Left colon (tissue), 2 donors: ENCODE results near the gene MAML2. TPM values are rescaled to one million over a fixed set of nuclear protein-coding genes. Genes with fewer than 3 reads are reported as not detected.

Source experiments
- ATAC-seq: fragments of 200-7000 bp; cut with Tn5 transposase; one replicate; pipeline ENCODE4 v1.9.1; 2020; ENCODE audit warnings: mild to moderate bottlenecking, moderate library complexity
- DNase-seq, 2 donors: peaks; one replicate each; pipeline ENCODE4 v3.0.0-alpha.2; 2020
- intact Hi-C, 2 donors: fragments of 100-400 bp; cut with DNase I in 1 of 2; cut with micrococcal nuclease in 1 of 2; formaldehyde crosslinking; loops; one replicate each; pipeline versions ENCODE4 v1.11.2 to v1.14.0; 2022; cut with DNase I, micrococcal nuclease
- total RNA-seq, 2 donors: library from RNA; stranded (reverse); fragmentation: NEBNext Ultra II Directional; extraction: Animal tissue kit (Norgen Biotek cat#: 25700); gene quantifications; one replicate each; pipeline ENCODE4 v1.2.1, GENCODE V29; 2021
- donor health status: DM: no; HTN: no; CAD: no.
- donor health status: DM: yes; HTN: yes; CAD: no.

The MAML2 gene
- total RNA-seq, 2 donors from 2014 or later: 14.8 to 16.3 TPM

DNA sequence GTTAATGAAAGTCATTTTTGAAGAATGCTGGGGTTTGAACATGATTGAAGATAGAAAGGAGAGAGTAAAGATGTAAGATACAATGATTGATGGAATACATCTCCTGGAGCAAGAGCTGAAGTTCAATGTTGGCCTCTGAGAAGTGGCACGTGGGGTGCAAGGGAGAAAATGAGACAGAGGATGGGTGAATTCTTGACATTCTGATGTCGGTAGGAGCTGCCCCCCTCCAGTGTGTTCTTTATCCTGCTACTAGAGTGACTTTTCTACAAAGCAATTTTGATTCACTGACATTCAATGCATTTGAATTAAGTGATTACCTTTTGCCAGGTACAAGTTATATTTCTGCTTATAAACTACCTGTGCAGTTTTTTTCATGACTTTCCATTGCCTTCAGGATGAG, 260.1 kb downstream of the MAML2 start:
- intact Hi-C loops: no loop called here
- DNase-seq (no peak), ATAC-seq (no peak)

DNA sequence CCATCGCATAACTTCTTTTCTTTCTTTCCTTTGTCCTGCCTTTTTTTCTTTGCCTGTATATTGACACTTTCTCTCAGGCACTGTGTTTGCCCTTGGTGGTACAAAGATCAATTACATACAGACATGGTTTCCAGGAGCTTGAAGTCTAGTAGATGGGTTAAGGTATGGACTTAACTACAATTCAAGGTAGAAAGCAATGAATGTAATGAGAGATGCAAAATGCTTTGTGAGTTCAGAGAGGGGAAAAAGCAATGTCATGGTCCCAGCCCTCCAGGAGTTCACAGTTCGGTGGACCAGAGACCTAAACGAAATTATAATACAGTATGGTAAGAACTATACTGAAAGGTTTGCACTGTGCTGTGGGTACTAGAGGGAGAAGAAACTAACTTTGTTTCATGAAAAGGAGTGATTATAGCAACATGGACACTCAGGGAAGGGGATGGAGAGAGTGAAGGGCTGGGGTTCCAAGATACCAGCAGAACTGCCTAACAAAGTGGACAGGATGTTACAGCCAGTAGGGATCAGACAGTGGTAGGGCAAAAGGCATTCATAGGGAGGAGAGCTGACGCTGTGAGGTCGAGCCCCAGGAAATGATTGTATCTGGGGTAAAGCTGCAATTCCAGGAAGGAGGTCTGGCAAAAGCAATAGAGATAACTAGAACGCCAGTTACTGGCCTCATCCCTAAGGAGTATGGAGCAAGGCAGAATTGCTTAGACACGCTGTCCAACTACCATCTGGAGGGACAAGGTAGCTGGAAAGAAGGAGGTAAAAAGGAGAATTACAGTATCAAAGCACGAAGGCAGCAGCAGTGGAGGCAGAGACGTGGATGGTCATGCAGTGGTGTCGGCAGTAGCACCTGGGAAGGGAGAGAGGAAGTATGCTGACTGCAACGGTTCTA, 260.7 kb downstream of the MAML2 start:
- intact Hi-C loops: no loop called here
- no peak for DNase-seq

DNA sequence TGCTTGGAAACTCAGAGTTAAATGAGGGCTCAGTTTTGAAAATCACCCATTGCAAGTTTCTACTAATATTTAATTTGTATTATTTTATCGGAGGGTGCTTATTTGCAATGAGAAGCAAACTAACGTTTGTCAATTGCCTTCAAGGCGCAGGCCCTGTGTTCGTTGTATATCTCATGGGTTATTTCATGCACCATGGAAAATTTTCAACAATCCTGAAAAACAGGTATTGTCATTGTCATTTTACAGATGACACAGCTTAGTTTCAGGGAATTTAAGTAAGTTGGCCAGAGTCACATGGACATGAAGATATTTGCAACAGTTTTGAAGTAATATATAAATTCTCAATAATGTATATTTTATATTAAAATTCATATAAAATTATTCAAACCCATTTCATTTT, 261.4 kb downstream of the MAML2 start:
- ATAC-seq (no peak), DNase-seq (no peak)
- intact Hi-C loops: no loop called here

More for the DNA sequence above, 260.7 kb downstream of the MAML2 start:
- no peak for ATAC-seq

DNA sequence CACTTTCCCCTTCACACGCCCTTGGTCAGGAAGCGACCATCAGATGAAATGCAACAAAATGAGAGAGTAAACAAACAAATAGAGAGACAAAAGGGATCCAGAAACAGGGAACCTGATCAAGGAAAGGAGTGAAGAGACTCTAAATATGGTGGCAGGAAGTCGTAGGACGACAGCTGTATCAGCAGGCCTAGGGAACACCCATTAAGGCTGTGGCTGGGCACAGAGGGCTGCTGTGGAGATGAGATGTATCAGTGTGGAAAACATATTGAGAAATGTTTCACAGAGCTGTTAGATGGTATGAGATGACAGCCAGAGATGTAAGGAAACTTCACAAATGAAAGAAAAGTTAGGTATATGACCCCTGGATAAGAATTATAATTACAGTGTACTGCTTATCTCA, 263.3 kb downstream of the MAML2 start:
- ATAC-seq: no peak
- DNase-seq: no peak
- intact Hi-C loops: no loop called here

DNA sequence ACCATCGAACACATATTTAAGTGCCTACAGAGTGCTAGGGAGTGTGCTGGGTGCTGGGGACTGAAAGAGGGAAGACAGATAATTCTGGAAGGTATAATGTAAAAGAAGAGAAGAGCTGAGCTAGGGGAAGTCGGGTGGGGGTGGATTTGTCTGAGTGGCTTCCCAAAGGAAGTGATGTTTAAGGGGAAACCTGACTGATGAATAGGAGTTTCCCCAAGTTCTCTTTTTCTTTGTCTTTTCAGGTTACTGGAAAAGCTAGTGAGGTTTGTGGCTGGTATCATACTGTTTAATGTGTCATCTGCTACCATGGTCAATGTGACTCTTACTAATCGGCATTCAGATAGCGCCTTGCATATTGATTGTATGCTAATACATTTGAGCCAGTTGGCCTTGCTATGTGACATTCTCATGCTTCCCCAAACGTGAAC, 267.4 kb downstream of the MAML2 start:
- ATAC-seq: no peak
- DNase-seq: no peak

DNA sequence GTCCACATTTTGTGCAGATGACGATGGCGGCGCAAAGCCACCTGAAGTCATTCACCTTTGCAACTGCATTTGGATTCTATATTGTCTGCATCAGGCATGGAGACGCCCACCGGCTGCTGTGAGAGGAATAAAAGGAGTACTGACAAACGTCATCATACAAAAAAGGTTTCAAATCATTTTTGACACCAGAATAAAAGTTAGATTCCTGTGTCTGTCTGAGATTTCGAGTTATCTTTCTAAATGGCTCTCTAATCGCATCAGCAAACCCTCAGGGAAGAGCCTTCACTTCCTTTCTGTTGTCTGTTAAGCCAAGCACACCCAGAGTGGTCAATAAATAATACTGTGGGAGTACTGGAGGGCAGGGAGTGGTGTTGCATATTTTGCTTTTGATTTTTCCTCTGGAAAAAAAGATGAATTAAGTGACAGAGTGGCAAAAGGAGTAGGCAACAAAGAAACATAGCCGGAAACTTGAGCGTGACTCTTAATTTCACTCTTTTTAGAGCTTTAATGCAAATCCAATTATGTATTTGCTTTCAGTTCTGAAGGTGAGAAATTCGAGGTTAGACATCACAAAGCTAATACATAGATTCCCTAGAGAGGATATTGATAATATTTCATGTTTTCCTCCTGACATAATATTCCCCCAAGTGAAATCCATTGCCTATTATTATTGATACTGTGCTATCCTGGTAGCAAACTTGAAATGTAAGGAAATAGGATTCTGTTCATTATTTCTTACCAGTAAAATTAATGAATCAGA, 268.3 kb downstream of the MAML2 start:
- ATAC-seq (no peak), DNase-seq (no peak)
- intact Hi-C loops: no loop called here

More for the DNA sequence above, 267.4 kb downstream of the MAML2 start:
- intact Hi-C loops: no loop called here

DNA sequence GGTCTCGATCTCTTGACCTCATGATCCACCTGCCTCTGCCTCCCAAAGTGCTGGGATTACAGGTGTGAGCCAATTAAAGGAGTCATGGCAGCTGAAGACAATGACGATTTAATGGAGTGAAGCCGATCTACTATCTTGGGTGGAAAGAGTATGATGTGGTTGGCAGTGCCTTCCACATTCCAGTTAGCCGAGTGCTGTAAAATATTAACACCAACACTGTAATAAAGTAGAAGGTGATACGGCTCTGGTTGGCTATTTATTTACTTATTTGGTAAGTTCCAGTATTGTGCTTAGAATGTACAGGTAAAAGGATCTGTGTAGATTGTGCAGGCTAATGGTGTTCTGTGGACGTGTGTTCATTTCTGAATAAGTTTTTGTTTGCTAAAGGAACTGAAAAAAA, 269.5 kb downstream of the MAML2 start:
- DNase-seq (no peak), ATAC-seq (peak; percentile 96)
- intact Hi-C loops: no loop called here

DNA sequence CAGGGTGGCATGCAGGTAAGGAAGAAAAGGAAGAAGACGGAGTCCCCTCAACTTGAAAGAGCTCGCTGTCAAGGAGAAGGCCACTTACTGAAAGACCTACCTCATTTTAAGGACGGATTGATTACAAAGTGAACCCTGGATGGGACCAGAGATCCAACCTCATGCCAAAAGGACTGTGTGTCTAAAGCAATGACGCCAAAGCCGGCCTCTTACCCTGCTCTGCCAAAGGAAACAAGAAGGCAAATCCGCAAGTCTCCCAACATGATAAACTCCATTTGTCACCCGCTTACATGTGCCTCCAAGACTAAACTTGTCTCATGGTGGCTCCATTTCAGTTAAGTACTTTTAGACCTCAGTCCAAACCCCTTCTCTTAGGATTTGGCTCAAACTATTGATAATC, 270.4 kb downstream of the MAML2 start:
- ATAC-seq (no peak), DNase-seq (no peak)
- intact Hi-C loops: no loop called here

DNA sequence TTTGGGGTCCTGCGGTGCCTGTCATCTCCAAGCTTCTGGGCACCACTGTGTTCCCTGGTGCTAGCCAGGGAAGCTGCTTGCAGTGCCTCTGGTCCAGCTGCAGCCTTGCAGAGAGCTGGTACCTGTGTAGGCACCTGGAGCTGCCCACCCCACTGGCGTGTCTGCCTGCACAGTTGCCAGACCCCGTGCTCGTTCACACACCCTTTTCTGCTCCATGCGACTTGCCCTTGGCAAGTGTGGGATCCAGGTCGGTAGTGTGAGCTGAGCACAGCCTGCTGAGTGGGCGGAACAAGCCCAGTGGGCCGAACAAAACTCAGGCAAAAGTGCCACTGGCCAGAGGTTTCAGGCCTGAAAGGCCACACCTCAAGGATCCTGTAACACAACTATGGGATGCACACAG, 272.5 kb downstream of the MAML2 start:
- intact Hi-C loops: no loop called here
- no peak for ATAC-seq
- no peak for DNase-seq

DNA sequence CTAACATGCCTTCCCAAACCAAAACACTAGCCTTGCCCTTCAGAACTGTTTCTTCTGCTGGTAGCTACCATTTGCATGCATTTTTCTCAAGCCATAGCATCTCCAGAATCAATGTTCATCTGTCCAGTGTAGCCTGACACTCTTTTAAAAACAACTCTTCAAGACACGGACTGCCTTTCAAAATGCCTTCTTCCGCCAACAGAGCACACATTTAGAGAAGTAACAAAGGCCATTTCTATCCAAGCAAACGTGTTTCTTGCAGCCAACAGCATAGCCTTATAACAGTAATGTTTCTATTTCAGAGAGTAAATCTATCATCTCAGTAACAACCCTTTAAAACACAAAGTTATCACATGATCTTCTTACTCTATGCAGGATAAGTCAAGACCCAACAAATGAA, 275.8 kb downstream of the MAML2 start:
- DNase-seq (no peak), ATAC-seq (no peak)
- intact Hi-C loops: no loop called here

DNA sequence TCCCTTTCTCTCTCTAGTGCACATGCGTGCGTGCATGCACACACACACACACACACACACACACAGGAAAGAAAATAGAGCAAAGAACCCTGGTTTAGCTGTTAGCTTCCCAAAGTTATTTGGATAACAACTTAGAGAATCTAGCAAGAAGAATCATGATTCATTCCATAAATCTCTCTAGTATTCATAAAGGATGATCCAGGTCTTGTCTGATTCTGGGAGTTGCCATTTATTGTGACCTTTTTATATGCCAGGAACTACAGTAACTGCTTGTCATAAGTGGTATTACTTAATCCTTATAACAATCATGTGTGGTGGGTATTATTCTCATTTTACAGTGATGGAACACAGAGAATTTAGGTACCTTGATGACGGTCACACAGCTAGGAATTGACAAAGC, 277.6 kb downstream of the MAML2 start:
- intact Hi-C loops: no loop called here
- no peak for DNase-seq
- no peak for ATAC-seq

DNA sequence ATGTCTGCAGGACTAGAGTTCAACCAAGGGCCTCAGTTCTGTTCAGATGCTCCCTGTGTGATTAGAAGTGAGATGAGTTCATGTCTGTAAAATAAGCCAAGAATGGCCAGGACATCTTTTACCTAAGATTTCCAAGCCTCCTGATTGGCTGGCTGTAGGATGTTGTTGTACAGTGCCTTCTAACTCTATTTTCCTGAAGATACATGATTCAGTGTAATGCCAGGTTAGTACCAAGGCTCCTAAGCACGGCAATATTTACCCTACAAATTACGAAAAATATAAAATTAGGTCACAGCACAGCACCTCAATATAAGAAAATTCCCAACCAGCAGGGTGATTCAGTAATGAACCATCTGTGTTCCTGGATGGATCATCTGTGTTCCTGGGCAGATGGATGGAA, 279.1 kb downstream of the MAML2 start:
- intact Hi-C loops: no loop called here
- DNase-seq: no peak
- ATAC-seq: no peak

DNA sequence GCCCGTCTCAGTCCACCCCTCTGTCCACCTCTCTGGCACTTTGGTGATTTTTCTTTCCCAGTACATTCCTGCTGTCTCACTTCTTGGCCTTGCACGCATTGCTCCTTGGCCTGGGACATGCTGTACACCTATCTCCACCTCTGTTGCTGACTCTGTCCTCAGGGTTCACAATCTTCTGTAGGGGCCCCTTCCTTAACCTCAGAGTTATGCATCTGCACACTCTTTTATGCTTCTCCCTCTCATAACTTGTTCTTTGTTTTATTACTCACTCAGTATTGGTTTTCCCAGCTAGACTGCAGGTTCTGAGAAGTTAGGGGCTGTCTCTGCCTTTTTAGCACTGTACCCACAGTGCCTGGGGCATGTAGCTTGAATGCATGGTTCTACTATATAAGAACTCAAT, 279.9 kb downstream of the MAML2 start:
- no peak for DNase-seq
- ATAC-seq: no peak
- intact Hi-C loops: no loop called here

DNA sequence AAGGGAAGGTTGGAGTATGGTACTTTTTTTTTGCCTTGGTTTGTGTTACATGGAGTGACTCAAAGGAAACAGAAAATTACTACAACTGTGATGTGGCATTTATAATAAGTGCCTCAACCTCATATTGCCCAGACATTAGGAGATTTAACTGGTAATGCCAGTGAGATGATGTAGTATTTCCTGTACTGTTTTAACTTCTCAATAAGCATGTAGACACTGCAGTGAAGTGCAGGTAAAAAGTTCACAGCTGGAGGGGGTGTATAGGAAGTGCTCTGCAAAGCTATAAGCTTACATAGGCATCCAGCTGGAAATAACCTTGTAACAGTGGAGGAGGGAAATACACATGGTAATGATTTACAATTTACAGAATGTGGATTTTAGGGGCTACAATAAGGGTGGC, 280.9 kb downstream of the MAML2 start:
- ATAC-seq (peak; percentile 44), DNase-seq (no peak)
- intact Hi-C loops: no loop called here

DNA sequence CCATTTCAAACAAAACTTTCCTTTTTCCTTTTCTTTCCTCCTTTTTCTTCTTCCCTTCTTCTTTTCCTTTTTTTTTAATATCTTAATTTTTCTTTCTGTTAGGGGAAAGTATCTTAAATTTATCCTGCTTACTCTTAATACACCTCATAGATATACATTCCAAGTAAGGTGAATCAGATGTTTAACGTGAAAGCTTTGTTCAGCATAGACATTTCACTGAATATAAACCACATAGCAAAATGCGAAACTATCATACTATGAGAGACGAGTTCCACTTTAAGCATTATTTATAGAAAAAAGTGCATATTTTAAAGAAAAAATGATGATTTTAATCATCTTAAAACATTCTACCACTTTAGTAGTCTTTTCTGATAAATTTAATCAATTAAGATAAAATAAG, 281.3 kb downstream of the MAML2 start:
- intact Hi-C loops: no loop called here
- DNase-seq (no peak), ATAC-seq (no peak)

DNA sequence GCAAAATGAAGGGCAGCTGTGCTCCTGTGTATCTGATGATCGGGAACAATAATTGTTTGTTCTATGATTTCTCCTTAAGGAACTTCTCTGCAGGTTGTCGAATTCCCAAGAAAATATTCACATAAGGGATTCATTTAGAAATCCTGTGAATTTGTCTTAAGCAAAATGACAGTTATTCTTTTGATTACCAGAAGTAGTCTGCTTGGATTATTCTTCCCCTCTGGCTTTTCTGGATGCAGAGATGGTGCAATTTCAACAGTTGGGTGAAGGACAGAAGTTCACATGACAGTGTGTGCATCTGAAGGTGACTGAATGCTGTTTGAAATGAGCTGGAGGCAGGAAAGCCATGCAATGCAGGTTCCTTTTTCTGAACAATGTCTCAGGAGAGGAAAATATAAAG, 281.9 kb downstream of the MAML2 start:
- DNase-seq (no peak), ATAC-seq (no peak)
- intact Hi-C loops: no loop called here

DNA sequence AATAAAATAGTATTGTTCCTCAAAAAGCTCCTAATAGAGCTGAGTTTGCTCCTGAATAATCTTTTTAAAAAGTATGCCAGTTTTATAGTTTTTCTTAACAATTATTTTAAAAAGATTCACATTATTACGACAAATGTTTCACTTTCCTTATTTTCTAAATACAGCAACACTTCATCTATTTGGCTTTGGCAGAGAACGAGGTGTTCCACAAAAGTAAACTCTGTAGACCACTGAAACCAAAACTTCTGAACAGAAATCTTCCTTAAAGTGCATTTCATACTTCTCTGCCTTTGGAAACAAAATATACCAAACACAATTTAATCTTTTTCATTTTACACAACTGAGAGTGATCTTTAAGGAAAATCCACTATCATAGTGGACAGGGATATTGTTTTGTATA, 285.5 kb downstream of the MAML2 start:
- DNase-seq (no peak), ATAC-seq (no peak)
- intact Hi-C loops: loop anchor here in 1 of 2 donors (2.0 kb wide), 1 partner anchor 283 kb away; no protein-coding TSS in a partner anchor

DNA sequence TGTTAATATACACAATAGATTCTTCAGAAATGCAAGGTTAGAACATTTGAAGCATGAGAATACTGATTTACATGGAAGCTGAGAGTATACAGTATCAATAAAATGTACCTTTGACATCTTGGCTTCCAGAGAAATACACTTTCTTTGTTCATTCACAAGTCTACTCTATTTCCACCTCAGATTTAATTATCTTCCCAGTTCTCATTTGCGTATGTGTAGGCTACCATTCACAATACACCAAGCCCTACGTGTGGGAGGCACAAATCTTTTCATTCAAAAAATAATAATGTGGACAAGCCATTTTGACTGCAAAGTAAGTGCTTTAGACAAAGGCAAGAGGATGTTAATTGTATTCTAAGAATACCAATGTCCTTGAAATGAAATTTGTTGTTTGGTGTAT, 286.4 kb downstream of the MAML2 start:
- ATAC-seq: no peak
- intact Hi-C loops: loop anchor here in 1 of 2 donors (2.0 kb wide), 1 partner anchor 284 kb away; no protein-coding TSS in a partner anchor

DNA sequence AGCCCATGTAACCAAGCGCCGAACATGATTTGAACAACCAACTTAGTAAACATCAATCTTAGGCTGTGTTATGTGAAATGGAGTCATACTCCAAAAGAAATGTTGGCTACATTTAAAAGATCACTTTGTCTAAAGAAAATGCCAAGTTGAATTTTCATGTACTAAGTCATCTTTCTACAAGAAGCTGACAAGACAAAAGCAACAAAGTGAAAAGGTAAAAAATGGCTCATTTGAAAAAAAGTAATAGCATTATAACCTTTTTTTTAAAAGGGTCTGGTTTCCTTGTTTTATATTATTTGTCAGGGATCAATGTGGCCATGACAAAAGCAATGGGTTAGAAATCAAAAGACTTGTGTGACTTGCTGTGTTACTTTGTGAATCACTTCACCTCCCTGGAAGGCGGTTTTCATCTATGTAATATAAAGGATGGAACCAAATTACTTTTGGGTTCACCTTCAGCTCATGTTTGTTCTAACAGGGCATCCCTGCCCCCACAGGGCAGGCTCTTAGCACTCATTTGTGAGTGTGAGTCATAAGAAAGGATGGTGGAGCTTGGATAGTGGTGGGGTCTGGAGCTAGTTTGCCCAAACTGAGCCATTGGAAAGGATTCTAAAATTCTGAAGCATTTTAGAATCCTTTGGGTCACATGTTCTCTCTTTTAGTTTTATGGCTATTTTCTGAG, 287.1 kb downstream of the MAML2 start:
- intact Hi-C loops: loop anchor here in 1 of 2 donors (2.0 kb wide), 1 partner anchor 285 kb away; no protein-coding TSS in a partner anchor
- no peak for DNase-seq
- no peak for ATAC-seq

More for the DNA sequence above, 286.4 kb downstream of the MAML2 start:
- DNase-seq: no peak
